HFF-Myc (cell line): ENCODE data around the gene SLC35B4.
"Not testable (repeated sequence)": the region's sequence is repeated elsewhere in the genome, so short reads cannot be mapped to it uniquely, and the experiment has no call there.

ENCODE experiments used
- DNase-seq: peaks from one replicate; pipeline ENCODE4 v3.0.0-alpha.2; 2011; ENCODE audit warnings: low read depth; ENCODE audit errors: extremely low read depth
- H3K4me3 ChIP-seq: replicated peaks from 2 replicates; pipeline ENCODE4 v1.5.1; 2011; ENCODE audit warnings: low read depth, mild to moderate bottlenecking, control low read depth, low read length
- TF ChIP-seq, protein P1 (sequence below): IDR thresholded peaks from 2 replicates; pipeline ENCODE4 v1.5.1; 2012; ENCODE audit warnings: mild to moderate bottlenecking, low read depth, low read length, control low read depth; ENCODE audit errors: missing control alignments

Gene SLC35B4

DNA sequence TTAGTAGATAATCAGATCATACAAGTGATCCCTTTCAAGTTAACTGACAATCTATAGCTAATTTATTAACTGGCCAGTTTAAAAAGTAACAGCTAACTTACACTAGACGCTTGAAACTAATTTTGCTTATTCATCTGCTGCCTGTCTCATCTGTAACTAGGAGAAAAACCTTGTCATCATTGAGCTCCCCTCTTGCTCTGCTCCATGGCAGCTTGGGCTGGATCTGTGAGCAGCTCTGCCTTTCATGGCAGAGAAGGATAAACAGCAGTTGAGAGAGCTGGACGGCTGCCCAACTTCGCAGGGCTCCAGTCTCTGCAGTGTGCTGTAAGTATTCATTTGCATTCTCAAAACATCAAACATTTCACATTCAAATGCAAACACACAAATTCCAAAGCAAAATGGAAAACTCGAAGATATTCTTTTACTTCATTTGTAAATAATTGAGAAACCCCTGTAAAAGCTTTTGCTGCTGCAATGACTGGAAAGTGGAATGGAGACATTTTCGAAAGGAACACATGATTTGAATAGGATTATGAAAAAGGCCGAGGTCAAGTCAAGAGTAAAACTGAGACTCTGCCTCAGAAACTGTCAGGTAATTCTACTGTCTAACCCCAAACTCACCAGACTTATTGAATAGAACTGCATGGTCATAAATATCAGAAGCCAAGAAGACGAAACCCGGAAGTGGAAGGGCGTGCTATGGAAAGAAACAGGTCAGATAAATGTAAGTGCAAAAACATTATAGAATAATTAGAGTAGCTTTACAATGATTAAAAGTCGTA lies 17.6 kb downstream of the SLC35B4 start:
- TF ChIP-seq, protein P1, sequence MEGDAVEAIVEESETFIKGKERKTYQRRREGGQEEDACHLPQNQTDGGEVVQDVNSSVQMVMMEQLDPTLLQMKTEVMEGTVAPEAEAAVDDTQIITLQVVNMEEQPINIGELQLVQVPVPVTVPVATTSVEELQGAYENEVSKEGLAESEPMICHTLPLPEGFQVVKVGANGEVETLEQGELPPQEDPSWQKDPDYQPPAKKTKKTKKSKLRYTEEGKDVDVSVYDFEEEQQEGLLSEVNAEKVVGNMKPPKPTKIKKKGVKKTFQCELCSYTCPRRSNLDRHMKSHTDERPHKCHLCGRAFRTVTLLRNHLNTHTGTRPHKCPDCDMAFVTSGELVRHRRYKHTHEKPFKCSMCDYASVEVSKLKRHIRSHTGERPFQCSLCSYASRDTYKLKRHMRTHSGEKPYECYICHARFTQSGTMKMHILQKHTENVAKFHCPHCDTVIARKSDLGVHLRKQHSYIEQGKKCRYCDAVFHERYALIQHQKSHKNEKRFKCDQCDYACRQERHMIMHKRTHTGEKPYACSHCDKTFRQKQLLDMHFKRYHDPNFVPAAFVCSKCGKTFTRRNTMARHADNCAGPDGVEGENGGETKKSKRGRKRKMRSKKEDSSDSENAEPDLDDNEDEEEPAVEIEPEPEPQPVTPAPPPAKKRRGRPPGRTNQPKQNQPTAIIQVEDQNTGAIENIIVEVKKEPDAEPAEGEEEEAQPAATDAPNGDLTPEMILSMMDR: no peak
- H3K4me3 ChIP-seq: no peak overlapping the region
- DNase-seq: no peak

DNA sequence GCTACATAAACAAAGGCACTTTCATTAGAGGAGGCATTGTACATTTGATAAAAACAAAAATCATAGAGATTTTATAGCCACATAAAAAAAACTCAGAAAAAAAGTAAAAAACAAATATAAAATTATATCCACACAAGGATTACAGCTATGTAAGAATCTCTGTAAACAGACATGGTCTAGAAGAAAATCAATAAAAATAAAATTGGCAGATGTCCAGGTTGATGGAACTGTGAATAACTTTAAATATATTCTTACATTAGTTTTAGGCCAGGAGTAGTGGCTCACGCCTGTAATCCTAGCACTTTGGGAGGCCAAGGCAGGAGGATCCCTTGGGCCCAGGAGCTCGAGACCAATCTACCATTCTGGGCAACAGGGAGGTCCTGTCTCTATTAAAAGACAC lies 19.2 kb downstream of the SLC35B4 start:
- H3K4me3 ChIP-seq: no peak overlapping the region
- TF ChIP-seq, protein P1: no peak
- no peak for DNase-seq

DNA sequence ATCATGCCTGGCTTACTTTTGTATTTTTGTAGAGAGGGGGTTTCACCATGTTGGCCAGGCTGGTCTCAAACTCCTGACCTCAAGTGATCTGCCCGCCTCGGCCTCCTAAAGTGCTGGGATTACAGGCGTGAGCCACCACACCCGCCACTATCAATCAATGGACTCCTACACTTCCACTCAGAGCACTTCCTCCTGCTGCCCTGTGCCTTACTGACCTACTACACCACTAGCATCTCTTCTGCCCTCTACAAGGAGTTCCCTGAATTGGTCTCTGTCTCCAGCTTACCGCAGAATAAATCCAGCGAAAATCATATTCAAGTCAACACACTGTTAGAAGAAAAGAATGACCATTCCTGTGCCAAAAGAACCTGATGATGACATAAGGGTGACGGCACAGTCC lies 20.7 kb downstream of the SLC35B4 start:
- H3K4me3 ChIP-seq, DNase-seq: not testable (repeated sequence)

DNA sequence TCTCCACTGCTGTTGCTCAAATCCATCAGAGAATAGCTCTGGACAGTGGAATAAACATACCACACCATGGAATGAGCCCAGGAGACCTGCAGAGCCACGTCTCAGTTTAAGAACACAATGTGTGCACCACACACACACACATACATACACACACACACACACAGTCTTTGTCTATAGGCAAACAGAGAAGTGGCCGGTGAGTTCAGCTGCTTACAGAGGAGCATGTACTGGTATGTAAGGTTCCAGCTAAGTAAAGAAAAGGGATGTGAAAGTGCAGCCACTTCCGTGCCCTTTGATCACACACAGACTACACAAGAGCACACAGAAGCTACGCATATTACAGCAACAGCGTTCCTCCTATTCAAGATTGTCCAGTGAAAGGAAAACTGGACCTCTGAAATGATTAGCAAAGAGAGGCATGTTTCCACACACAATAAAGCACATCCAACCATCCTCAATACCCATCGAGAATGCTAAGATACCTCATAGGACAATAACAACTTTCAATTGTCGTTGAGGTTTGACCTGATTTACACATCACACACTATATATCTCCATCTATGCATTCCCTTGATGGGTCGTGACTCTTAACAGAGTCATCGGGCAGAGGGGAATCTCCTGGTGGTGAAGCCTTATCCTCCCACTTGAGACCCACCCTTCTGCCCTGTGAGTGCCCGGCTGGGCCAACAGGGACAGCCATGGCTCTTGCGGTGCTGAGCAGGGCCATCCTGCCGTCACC lies 23.6 kb downstream of the SLC35B4 start:
- H3K4me3 ChIP-seq: no peak overlapping the region
- no peak for DNase-seq
- TF ChIP-seq, protein P1: no peak

DNA sequence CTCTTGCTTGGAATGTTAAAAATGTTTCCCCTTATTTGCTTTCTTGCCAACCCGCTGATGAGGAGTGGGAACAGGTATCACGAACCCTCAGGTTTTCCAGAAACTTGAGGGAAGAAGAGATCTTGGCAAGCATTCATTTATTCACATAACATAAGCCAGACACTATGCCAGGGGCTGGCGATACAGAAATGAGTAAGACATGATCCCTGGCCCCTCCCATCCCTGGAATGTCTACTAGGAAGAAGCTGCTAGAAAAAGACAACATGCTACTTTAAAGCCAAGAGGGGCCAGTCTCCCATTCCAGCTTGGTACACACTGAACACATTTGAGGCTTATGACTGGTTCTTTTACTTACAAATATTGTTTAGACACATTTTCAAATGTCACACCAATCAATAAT lies 26.4 kb downstream of the SLC35B4 start:
- H3K4me3 ChIP-seq: no peak overlapping the region
- TF ChIP-seq, protein P1: no peak
- no peak for DNase-seq

DNA sequence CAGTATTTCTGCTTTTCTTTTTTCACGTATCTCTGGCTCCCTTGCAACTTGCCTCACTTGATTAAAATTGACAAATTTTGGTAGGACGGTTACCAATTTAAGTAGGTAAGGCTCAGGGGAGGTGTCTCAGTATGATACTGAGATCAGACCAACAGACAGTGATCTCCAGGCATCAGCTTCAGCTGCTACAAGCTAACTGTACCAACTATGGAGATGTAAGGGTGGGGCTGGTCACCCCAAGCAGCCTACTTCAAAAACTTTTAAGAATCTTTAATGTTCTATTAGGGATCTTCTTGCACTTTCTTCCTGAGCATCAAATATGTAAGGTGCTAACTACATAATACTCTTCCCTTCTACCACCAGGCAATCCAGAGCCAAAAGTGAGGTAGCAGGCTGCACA lies 26.9 kb downstream of the SLC35B4 start:
- TF ChIP-seq, protein P1: no peak
- no peak overlapping the region for H3K4me3 ChIP-seq
- no peak for DNase-seq

DNA sequence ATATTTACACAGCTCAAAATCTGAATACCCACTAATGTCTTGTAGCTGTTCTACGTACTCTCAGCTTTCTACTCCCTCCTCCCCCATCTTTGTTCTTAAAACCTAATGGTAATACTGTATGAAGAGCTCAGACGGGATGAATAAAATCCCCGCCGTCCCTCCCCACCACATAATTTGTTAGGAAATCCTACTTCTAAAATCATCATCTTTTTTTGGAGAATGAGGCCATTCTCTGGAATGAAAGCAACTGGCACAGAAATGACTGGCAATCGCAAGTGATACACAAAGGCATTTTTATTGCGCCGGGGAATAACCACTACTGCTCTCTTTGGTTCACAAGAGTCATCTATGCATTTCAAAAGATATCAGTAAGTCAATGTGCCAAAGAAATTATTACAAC lies 27.3 kb downstream of the SLC35B4 start:
- no peak overlapping the region for H3K4me3 ChIP-seq
- DNase-seq: no peak
- TF ChIP-seq, protein P1: no peak
